Measurements from ENCODE around the gene FANK1. TPM values are rescaled to one million over a fixed set of nuclear protein-coding genes. Genes with fewer than 3 reads are reported as not detected.

Gene FANK1
- polyA plus RNA-seq, 2 of the 4 experiments (the other 2 are of a cell fraction) = 4.1 to 5.3 TPM

GRCh38 chr10:125997586-125997985 lies 101.2 kb downstream of the FANK1 start:
- H3K4me3 ChIP-seq = no peak overlapping the region
- ChIA-PET POLR2A (no interaction called here), CTCF (interaction anchor here (1.2 kb wide), 1 partner anchor 65 kb away, joined by 3 read pairs; no protein-coding TSS in a partner anchor)
- FAIRE-seq (no peak), DNase-seq (ENCODE audit: low read depth in 1 of 2, low spot score in 1 of 2) (no peak), ATAC-seq (no peak)
- H3K9me3 ChIP-seq = no peaks in the 10 kb centered on the region
- H3K4me2 ChIP-seq = no peak overlapping the region
- H3K4me1 ChIP-seq = peaks cover 10% of the 10 kb centered on the region
- WGBS (ENCODE audit: missing lambda C conversion rate) = 78% methylated on average over 12 of the region's 12 CpGs
- H3K27ac ChIP-seq = no peak overlapping the region
- TF ChIP-seq KDM5A (IDR thresholded peaks at IDR 0.05) (no peak), SMC3 (IDR thresholded peaks at IDR 0.05) (no peak), ZNF302 (CRISPR knock-in tag; IDR thresholded peaks at IDR 0.05) (no peak), REST (IDR thresholded peaks at IDR 0.05) (no peak)

GRCh38 chr10:125999694-126000093 lies 103.3 kb downstream of the FANK1 start:
- POLR2A ChIA-PET = no interaction called here
- Histone ChIP-seq H3K4me2 (no peak overlapping the region), H3K9me3 (no peaks in the 10 kb centered on the region), H3K4me3 (no peak overlapping the region), H3K4me1 (peaks cover 10% of the 10 kb centered on the region), H3K27ac (no peak overlapping the region)
- DNase-seq (ENCODE audit: low read depth in 1 of 2, low spot score in 1 of 2) (no peak), FAIRE-seq (no peak), ATAC-seq (no peak)
- CTCF ChIA-PET = interaction anchor here (0.9 kb wide), 1 partner anchor 20 kb away, joined by 3 read pairs; no protein-coding TSS in a partner anchor
- WGBS (ENCODE audit: missing lambda C conversion rate) = 64% methylated on average over 3 of the region's 3 CpGs
- no peak for TF ChIP-seq ATOH8 (CRISPR knock-in tag; IDR thresholded peaks at IDR 0.05; ENCODE audit: low read depth)
- no peak for TF ChIP-seq SMC3 (IDR thresholded peaks at IDR 0.05)
- TF ChIP-seq CBX8 (IDR thresholded peaks at IDR 0.05) = no peak
- no peak for TF ChIP-seq BCL3 (IDR thresholded peaks at IDR 0.05)
- TF ChIP-seq MAX (IDR thresholded peaks at IDR 0.05) = no peak
- TF ChIP-seq GATA3 (IDR thresholded peaks at IDR 0.05; ENCODE audit: borderline replicate concordance) = no peak
- no peak for TF ChIP-seq POLR2AphosphoS2 (conservative IDR thresholded peaks at IDR 0.05; ENCODE audit: low read length)
- no peak for TF ChIP-seq PHF8 (IDR thresholded peaks at IDR 0.05; ENCODE audit: borderline replicate concordance, low read depth)
- no peak for TF ChIP-seq EHMT2 (IDR thresholded peaks at IDR 0.05; ENCODE audit: low read depth)
- TF ChIP-seq NR3C1 (IDR thresholded peaks at IDR 0.05) = no peak
- TF ChIP-seq MAFK (IDR thresholded peaks at IDR 0.05; ENCODE audit: partially characterized antibody) = no peak

- POLR2A ChIA-PET = no interaction called here
- WGBS (ENCODE audit: missing lambda C conversion rate) = 11% methylated on average over 2 of the region's 2 CpGs
- Histone ChIP-seq H3K27ac (peak overlapping the region in 1 of 2 experiments; percentile 70; a peak in 3 of 6 replicates), H3K4me2 (peak overlapping the region; percentile 11; the same call in 1 of the 3 replicates), H3K4me1 (peaks cover 10% of the 10 kb centered on the region), H3K9me3 (no peaks in the 10 kb centered on the region), H3K4me3 (no peak overlapping the region)
- FAIRE-seq (no peak), ATAC-seq (peak; percentile 66 to 90; a peak in 4 of 6 replicates), DNase-seq (ENCODE audit: low read depth in 1 of 2, low spot score in 1 of 2) (peak; percentile 40 to 70)
- TF ChIP-seq NPAS2 (CRISPR knock-in tag; IDR thresholded peaks at IDR 0.05; ENCODE audit: borderline replicate concordance) (no peak), PHF8 (IDR thresholded peaks at IDR 0.05; ENCODE audit: borderline replicate concordance, low read depth) (no peak), POLR2AphosphoS2 (conservative IDR thresholded peaks at IDR 0.05; ENCODE audit: low read length) (no peak), HDAC2 (IDR thresholded peaks at IDR 0.05) (no peak)
- CTCF ChIA-PET = interaction anchor here (1.8 kb wide), 1 partner anchor 385 kb away, joined by 3 read pairs; no protein-coding TSS in a partner anchor
Observed at GRCh38 chr10:126001576-126001975, 105.2 kb downstream of the FANK1 start.
